ENCODE measurements around the gene PRIMPOL.

PRIMPOL gene

GRCh38 chr4:184675018-184675417, 25.5 kb downstream of the PRIMPOL start:
- H3K4me3 ChIP-seq (ENCODE audit: low read depth, low read length) = no peak overlapping the region
- no peak for TF ChIP-seq CTCF (IDR thresholded peaks at IDR 0.05; ENCODE audit: borderline replicate concordance, insufficient read depth, low read depth, low read length)

- H3K4me3 ChIP-seq (ENCODE audit: low read depth, low read length) = no peak overlapping the region
- TF ChIP-seq CTCF (IDR thresholded peaks at IDR 0.05; ENCODE audit: borderline replicate concordance, insufficient read depth, low read depth, low read length) = no peak
Measured at GRCh38 chr4:184675821-184676492, 26.4 kb downstream of the PRIMPOL start.

GRCh38 chr4:184680698-184681097, 31.2 kb downstream of the PRIMPOL start:
- TF ChIP-seq CTCF (IDR thresholded peaks at IDR 0.05; ENCODE audit: borderline replicate concordance, insufficient read depth, low read depth, low read length) = no peak
- no peak overlapping the region for H3K4me3 ChIP-seq (ENCODE audit: low read depth, low read length)

- H3K4me3 ChIP-seq (ENCODE audit: low read depth, low read length) = no peak overlapping the region
- TF ChIP-seq CTCF (IDR thresholded peaks at IDR 0.05; ENCODE audit: borderline replicate concordance, insufficient read depth, low read depth, low read length) = no peak
Measured at GRCh38 chr4:184681916-184682315, 32.4 kb downstream of the PRIMPOL start.

- TF ChIP-seq CTCF (IDR thresholded peaks at IDR 0.05; ENCODE audit: borderline replicate concordance, insufficient read depth, low read depth, low read length) = no peak
- H3K4me3 ChIP-seq (ENCODE audit: low read depth, low read length) = no peak overlapping the region
Measured at GRCh38 chr4:184684491-184685189, 35.1 kb downstream of the PRIMPOL start.

- TF ChIP-seq CTCF (IDR thresholded peaks at IDR 0.05; ENCODE audit: borderline replicate concordance, insufficient read depth, low read depth, low read length) = no peak
- H3K4me3 ChIP-seq (ENCODE audit: low read depth, low read length) = no peak overlapping the region
Measured at GRCh38 chr4:184688005-184688404, 38.5 kb downstream of the PRIMPOL start.

- TF ChIP-seq CTCF (IDR thresholded peaks at IDR 0.05; ENCODE audit: borderline replicate concordance, insufficient read depth, low read depth, low read length) = no peak
- H3K4me3 ChIP-seq (ENCODE audit: low read depth, low read length) = no peak overlapping the region
Measured at GRCh38 chr4:184688447-184688846, 38.9 kb downstream of the PRIMPOL start.
